Middle frontal gyrus (tissue), 1 donor: ENCODE data around the gene GOSR2.
"Not testable (repeated sequence)": the region's sequence is repeated elsewhere in the genome, so short reads cannot be mapped to it uniquely, and the experiment has no call there.

Experiments
- DNase-seq: peaks from one replicate; pipeline ENCODE4 v3.0.0-alpha.2; 2015; ENCODE audit warnings: low spot score; ENCODE audit errors: extremely low spot score

GOSR2 gene

DNA sequence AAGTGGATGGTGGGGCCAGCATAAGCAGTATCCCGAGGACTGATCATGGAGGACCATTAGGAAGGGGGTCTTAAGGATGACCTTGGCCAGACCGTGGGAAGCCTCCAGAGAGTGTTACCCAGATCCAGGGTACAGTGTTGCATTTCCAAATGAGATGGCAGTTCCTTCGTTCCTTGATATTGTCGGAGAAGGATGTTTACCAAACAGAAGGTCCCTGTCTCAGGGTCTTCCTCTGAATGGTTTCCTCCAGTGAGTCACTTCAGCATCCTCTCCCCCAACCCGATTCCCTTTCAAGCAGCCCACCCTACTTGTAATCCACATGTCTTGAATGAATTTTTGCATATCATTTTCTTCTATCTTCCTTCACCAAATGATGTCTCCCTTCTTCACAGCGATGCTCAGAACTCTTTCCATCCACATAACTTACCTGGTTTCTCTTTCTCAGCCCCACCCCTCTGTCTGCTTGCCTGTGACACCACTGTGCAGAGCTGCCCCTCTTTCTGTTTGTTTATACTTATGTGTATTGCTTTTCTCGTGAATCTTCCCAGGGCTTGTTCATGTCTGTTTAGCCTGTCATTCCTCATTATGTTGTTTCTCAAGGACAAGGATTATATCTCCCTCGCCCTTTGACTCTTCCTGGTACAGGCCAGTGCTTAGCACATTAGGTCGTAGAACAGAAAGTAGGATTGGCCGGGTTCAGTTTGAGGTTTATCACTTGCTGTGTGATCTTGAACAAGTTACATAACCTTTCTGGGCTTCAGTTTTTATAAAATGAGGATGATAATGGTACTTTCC lies 5.7 kb downstream of the GOSR2 start:
- no peak for DNase-seq

DNA sequence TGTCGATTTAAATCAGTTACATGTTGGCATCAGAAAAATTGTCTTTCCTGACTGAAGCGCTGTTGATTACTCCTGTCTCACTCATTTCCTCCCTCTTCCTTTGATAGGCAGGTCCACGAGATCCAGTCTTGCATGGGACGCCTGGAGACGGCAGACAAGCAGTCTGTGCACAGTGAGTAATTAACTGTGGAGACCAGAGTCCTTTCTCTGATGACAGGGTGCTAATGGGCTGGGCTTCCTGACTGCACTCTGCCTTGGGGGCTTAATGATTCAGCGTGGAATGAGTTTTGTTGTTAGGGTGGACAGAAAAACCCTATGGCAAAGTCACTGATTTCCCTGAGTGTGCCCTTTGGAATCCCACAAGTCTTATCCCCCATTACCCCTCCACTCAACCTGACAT lies 6.5 kb downstream of the GOSR2 start:
- DNase-seq, result no peak

DNA sequence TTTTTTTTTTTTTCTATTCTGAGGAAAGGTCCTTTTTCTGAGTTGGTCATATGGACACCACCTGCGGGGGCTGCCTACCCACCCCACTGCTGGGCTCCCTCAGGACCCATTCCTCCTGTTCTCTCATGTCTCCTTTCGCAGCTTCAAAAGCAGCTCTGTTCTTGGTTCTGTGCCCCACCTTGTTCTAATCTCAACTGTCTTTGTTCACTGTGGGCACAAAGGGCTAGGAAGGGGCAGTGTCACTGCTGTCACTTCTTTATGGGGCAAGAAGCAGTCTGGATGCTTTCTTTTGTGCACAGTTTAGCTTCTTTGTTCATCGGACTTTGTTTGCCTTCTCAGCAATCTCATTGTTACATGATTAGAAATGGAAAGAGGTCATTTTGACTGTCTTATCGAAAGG lies 7.1 kb downstream of the GOSR2 start:
- DNase-seq, result no peak

DNA sequence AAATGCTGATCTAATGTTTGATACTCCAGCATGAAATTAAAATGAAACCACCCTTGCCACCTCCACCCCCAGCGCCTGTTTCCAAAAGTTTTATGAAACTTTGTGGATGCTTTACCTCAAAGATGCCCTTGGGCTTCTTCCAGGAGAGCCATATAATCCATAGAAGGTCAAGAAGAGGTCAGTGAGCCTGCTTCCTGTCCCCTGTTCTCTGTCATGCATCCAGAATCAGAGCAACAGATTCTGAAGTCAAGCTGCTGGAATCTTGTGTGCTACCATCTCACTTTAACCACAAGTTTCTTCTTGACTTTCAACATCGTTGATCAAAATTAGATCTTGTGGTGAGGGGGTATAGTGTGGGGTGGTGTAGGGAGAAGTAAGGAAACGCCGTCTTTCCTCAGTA lies 8.6 kb downstream of the GOSR2 start:
- DNase-seq, result no peak

DNA sequence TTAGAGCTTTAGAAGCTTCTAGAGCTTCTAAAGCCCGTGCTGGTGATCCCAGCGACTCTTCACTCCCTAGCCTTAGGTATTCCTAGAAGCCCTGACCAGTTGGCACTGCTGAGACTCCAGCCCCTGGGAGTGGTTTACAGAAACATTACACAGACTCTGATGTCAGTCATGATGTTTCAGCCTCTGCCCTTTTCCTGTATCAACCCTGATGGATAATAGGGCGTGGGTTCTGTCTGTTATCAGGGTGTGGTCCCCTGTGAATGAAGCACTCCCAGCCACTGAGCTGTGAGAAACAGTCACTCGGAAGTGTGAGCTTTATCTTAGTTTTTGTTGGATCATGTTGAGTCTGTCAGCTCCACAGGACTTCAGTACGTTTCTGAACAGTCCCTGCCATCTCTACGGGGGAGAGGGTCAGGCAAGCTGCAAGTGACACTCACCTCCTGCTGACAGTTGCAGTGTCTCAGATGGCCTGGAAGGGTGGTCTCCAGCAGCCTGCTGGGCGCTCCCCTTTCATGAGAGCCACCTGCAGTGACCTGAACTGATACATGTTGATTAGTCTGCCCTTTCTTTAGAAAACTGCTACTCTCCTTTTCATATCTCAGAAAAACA lies 12.8 kb downstream of the GOSR2 start:
- DNase-seq, result no peak

DNA sequence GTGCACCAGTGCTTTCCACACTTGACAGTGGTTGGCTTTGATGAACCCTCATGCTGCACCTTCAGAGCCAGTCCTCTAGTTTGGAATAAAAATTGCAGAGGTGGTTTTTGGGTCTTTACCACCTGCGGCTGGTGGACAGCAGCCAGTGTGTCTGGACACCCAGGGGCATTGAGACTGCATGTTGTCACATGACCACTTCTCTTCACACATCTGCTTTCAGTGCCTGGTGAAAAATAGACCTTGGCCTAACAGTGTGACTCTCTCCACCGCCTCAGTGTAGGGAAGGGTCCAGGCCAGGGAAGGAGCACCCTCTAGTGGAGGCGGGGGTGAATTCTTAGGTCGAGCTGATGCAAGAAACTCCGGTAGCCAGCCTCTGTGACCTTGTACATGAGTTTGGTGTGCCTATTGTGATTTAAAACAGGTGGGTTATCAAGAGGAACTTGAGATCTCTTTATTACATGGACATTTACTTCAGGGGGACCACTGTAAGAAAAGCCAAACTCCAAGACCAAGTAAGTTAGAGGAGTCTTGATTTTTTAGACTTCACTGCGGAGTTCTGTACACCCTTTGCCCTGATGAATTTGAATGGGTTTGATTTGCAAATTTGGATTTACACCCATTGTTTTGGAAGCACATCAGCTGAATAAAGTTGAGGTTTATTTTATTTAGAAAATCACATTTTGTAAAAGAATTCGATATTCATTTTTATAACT lies 17.9 kb downstream of the GOSR2 start:
- DNase-seq, result peak; percentile 53

DNA sequence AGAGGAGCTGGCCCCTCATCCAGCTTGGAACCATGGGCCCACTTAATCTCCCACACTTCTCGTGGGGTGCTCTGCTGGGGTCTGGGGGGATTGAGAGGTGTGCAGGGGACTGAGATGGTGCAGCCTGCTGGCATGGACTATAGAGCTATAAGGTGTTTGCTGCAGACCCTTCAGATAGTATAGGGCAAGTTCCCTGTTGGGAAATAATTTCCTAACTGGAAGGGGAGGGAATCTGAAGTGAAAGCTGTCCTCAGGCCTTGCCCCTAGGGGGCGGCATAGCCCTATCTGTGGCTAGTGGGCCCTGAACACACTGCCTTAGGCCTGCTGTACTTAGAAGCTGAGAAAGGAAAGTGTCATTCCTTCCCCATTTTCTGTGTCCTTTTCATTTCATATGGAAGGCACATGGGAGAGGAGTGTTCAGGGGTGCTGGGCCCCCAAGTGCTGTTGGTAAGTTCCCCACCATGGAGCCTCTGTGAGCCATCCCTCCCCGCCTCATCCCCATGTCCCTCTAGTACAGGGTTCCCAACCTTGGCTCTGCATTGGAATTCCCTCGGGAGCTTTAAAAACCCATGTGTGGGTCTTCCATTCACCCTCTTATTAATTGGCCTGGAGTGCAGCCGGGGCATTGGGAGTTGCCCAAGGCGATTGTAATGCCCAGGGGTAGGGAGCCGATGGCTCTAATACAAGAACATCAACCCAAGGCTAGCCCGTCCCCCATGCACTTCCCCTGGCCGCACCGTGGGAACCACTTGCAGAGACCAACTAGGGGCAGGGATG lies 19.7 kb downstream of the GOSR2 start:
- DNase-seq, result peak; percentile 52

DNA sequence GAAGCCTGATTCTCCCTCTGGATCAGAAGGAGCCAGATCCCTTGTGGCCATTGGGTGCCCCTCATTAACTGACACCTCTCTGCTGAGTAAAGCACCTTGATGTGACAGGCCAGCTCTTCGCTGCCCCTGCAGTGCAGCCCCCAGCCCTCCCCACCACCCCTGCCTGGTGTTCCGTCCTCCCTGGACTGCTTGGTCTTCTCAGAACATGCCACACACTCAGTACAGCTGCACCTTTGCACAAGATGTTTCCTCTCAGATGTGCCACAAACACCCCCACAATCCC lies 20.2 kb downstream of the GOSR2 start:
- no peak for DNase-seq

DNA sequence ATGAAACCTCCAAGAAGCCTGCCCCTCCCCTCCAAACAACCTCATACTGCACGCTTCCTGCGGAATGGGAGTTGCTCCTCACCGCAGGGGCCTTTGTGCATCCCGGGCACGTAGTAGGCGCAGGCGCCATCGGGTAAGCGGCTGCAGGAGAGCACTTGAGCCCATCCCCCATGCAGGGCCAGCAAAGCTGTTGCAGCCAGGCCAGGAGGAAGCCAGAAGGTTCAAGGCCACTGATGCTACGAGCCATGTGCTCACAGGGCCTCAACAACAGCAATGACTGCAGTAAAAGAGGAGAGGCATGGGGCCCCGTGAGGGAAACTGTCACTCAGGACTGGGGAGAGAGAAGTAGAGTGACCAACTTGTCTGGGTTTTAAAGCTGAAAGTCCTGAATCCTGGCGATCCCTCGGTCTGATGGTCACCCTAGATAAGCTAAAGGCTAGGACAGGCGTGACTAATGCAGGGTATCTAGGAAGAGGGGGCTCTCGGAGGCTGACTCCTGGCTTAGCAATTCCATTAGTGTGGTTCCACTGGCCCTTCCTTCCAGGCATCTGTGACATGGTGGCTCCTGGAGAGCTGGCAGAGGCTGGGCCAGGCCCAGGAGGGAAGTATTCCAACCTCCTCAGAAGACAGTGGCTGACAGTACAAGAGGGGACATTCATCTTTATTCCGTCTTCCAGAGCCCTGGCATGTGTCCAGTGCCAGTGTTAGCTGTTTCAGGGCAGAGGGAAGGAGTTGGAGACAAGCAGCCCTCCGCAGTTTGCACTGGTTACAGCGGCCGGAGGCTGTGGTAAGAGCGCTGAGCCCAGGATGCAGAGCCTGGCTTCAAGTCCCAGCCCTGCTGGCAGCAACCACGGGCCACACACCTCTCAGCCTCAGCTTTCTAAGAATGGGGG lies 20.8 kb downstream of the GOSR2 start:
- no peak for DNase-seq

DNA sequence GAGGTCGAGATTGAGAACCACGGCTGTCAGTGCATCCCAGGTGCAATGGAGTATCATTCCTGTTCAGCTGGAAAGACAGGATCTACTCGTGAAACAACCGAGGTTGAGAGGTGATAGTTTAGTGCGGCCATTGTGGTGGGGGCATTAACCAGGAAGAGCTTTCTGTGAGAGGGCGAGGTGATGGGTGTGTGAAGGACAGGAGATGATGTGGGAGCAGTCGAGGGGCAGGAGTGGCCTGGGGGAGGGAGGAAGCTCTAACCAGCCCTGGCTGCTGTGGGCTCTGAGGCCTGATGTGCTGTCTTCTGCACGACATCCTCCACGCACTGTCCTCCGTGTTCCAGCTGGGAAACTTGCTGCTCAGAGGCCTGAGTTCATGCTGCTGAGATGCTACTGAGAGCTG lies 22.0 kb downstream of the GOSR2 start:
- no peak for DNase-seq

DNA sequence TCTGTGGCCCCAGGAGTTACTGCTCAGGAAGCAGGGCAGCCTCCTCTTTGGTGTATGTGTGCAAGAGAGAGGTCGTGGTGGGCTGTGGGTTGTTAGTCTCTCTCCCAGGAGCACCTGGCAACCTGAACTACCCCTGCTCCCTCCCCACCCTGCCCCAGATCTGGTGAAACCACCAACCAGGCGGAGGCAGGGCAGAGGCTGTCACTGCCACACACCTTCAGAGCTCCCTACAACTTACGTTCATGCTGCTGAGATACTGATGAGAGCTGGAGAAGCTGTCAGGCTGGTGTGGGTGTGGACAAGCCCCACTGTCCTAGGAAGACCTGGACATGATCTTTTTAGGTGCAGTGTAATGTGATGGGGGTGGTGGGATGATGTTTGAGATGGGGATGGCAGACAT lies 24.3 kb downstream of the GOSR2 start:
- DNase-seq, result no peak

DNA sequence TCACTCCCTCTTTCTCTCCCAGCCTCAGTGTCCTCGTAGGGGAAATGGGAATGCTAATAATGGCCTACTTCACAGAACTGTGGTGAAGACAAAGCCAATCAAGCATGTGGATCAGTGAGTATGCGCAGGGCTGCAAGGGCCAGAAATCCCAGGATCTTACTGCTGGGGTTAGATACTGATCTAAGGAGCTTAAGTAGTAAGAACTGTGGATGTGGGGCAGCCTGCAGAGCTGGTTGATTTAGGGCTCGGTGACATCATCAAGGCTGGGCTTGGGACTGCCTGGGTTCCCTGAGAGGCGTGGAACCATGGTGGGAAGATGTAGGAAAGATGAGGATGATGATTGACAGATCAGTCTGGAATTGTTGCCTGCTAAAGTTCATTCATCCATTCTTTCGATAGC lies 25.6 kb downstream of the GOSR2 start:
- DNase-seq, result no peak

DNA sequence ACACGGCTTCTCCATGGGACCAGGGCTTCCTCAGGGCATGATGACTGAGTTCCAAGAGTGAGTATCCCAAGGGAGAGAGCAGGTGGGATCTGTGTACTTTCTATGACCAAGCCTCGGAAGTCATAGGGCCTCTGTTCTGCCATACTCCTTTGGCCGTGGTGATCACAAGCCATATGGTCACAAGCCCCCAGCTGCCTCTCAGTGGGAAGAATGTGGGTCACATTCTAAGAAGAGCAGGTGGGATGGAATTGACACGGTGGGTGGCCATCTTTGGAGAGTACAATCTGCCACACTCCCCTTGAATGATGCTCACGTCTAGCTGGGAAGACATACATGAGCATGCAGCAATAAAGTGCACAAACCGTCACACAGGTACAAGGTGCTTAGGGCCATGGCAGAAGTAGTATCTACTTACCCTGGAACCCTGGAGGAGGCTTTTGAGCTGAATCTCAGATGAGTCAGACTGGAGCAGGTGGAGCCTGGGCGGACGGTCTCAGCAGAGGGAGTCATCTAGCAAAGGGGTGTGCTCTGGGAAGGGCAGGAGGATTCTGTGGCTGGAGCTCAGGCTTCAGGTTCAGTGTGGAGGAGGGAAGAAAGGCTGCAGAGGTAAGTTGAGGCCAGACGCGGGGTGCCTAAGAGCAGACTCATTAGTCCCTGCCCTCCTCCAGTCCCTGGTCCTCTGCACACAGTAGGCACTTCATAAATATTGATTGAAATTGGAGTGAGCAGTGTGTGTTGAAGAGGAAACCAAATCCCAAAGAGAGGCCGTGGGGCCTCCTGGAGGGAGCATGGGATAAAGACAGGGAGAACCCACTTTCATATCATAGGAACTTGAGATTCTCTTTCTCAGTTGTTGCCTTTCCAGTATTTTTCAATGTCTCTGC lies 26.6 kb downstream of the GOSR2 start:
- no peak for DNase-seq

DNA sequence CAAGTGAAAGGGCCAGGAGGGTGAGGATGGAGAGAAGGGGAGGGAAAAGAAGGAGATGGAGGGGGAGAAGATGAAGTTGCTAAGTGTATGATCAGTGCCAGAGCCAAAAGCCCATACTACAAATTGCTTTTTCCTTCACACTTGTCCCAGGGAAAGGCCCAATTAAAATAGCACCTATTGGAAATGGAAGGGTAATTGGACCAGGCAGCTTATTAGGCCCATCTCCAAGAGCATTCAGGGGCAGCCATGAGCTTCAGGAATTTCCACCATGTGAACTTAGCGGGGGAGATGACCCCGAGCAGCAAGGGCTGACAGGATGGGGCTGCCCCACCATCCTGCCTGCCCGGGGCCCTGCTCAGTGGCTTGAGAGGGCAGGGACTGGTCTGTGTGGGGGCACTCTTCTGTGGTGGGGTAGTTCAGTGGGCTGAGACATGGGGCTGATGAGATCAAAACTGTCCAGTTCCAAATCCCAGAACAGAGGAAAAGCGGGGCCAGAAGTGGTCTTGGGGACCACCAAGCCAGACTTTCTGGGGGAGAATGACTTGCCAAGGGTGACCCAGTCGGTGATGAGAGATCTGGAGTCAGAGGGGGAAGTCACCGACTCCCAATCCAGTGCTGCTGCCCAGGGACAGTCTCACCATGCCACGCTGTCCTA lies 27.5 kb downstream of the GOSR2 start:
- DNase-seq, result no peak

DNA sequence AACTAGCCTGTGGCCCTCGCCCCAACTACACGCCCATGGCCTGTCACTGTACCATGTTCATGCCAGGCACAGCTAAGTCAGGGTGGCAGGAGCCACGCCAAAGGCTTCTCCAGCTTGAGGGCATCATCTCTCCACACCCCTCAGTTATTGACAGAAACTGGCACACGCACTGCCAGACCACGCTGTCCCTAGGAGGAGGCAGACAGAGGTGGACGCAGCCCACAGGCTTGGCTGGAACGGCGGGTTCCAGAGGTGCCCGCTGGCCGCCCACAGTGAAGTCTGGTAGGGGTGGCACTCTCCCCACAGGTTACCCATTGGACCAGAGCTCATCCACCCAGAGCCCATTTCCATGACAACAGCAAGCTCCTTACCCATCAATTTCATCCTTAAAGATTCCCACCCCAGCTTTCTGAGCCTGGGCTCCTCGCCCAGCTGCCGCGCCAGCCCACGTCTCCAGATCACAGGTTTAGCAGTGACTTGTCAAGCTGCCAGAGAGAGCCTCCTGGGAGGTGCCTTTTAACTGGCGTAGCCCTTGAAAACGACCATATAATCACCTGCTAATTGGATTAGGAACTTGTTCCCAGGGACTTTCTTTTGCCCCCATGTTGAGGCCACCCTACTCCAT lies 28.1 kb downstream of the GOSR2 start:
- DNase-seq, result peak; percentile 19

DNA sequence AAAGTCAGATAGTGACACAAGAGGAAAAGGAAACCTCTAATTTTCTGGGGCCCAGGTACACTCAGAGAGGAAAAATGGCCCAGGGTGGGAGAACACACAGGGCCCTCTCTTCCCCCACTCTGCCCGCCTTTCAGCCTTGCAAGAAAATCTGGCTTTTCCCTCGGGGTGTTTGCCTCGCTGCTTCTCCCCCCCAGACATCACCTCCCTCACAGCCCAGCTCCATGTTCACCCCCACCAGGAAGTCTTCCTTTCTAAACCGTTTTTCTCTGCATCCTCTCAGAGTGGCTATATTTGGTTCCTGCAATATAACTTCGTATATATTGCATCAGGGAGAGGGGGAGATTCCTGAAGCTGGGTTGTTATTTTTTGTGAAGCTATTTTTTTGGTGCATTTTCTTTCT lies 28.7 kb downstream of the GOSR2 start:
- DNase-seq, result no peak

DNA sequence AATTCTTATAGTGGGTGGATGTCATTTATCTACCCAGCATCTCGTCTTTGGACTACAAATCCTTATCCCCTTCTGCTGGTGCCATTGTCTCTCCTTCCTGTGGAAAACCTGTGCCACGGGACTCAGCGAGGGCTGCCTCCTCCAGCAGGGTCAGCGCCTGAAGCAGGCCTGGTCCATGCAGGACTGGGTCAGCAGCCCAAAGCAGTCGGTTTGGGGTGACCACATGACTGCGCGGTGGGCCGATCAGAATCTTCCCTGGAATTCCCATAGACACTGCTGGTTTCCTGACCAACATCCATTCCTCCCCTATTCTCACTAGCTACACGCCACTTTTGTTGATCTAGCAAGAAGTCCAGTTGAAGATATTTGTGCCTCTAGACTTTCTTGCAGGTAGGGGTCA lies 29.2 kb downstream of the GOSR2 start:
- no peak for DNase-seq

DNA sequence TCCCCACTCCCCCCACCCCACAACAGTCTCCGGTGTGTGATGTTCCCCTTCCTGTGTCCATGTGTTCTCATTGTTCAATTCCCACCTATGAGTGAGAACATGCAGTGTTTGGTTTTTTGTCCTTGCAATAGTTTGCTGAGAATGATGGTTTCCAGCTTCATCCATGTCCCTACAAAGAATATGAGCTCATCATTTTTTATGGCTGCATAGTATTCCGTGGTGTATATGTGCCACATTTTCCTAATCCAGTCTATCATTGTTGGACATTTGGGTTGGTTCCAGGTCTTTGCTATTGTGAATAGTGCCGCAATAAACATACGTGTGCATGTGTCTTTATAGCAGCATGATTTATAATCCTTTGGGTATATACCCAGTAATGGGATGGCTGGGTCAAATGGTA lies 30.2 kb downstream of the GOSR2 start:
- not testable (repeated sequence) for DNase-seq

DNA sequence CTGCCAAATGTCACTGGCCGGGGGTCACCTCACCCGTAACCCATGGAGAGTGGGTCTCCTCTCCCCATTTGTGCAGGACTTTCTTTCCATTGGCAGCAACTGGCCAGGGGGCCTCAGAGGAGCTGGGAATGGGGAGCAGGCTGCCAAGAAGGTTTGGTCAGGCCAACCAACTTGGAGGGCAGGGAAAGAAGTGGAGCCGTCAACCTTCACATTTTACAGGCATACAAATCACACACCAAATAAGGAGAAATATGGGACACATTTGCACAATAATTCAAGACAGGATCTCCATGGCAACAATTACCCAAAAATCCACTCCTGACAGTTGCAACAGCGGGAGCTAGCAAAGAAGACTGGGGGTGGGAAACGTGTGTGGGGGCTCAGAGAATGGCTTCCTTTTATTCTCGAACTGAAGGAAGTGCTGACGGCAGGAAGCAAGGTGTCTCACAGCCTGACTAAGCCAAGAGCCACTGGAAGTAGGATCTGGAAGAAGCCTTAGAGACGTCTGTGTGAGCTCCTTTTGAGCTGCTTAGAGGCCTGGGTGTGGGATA lies 35.2 kb downstream of the GOSR2 start:
- no peak for DNase-seq
